AG10803 (cell line): ENCODE results near the gene CHIT1.

Experiments
- DNase-seq: peaks from one replicate; pipeline ENCODE4 v3.0.0; 2010; ENCODE audit warnings: low read depth
- H3K4me3 ChIP-seq: 2 replicates; pipeline ENCODE4 v1.5.1; 2011; ENCODE audit warnings: mild to moderate bottlenecking, low read length, control low read depth
- CTCF ChIP-seq: conservative IDR thresholded peaks from 2 replicates; pipeline ENCODE4 v1.5.1; 2011; ENCODE audit warnings: mild to moderate bottlenecking, low read length, control low read depth, inconsistent platforms

Gene CHIT1

GRCh38 chr1:203179667-203180005 lies 49.8 kb downstream of the CHIT1 start:
- no peak for DNase-seq
- no peak overlapping the region for H3K4me3 ChIP-seq
- TF ChIP-seq CTCF: no peak

- no peak for TF ChIP-seq CTCF
- H3K4me3 ChIP-seq: no peak overlapping the region
- no peak for DNase-seq
Observed at GRCh38 chr1:203178821-203179666, 50.4 kb downstream of the CHIT1 start.

GRCh38 chr1:203178083-203178482 lies 51.4 kb downstream of the CHIT1 start:
- DNase-seq: no peak
- H3K4me3 ChIP-seq: no peak overlapping the region
- TF ChIP-seq CTCF: no peak

- DNase-seq: peak; percentile 50
- no peak overlapping the region for H3K4me3 ChIP-seq
- no peak for TF ChIP-seq CTCF
Observed at GRCh38 chr1:203177470-203178039, 51.9 kb downstream of the CHIT1 start.

GRCh38 chr1:203177036-203177405 lies 52.5 kb downstream of the CHIT1 start:
- DNase-seq: no peak
- H3K4me3 ChIP-seq: no peak overlapping the region
- TF ChIP-seq CTCF: no peak

GRCh38 chr1:203176273-203177035 lies 53.0 kb downstream of the CHIT1 start:
- no peak for TF ChIP-seq CTCF
- DNase-seq: no peak
- no peak overlapping the region for H3K4me3 ChIP-seq
